GM21576 (cell line): Measurements from ENCODE around the gene TCF4.
A peak's percentile ranks its signal among the peaks of the same experiment; 100 is the strongest.

ENCODE experiments used
- ATAC-seq: cut with Tn5 transposase; IDR thresholded peaks from one replicate; pipeline ENCODE4 v1.9.1; 2021; ENCODE audit warnings: mild to moderate bottlenecking, moderate library complexity; ENCODE audit not compliant: unreplicated experiment

Gene TCF4

DNA sequence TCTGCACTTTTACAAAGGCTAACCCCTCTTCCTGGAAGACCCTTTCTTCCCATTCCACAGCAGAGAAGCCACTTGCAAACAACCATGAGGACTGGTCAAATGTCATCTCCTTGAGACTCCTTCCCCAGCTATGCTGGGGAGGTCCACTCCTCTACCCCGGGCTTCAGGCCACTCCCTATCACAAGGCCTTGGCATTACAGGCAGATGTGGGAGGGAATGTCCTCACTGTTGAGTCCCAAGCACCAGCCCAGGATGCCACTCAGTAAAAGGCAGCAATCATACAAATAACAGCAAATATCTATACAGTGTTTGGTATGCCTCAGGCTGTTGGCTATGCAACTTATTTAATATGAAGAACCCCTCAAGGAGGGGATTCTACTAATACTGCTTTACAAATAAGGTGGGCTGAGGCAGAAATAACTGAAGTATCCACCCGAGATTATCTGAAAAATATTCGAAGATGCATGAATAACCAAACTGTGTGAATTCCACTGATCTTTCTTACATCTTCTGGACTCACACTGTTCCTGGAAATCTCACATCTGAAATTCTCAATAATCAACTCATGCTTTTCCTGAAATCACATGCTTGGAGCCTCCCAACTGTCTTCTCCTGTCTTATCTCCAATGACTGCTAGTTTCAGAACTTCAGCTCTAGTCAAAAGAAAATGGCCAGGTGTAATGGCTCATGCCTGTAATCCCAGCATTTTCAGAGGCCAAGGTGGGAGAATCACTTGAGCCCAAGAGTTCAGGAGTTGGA is 226.3 kb downstream of the TCF4 start:
- ATAC-seq: no peak

DNA sequence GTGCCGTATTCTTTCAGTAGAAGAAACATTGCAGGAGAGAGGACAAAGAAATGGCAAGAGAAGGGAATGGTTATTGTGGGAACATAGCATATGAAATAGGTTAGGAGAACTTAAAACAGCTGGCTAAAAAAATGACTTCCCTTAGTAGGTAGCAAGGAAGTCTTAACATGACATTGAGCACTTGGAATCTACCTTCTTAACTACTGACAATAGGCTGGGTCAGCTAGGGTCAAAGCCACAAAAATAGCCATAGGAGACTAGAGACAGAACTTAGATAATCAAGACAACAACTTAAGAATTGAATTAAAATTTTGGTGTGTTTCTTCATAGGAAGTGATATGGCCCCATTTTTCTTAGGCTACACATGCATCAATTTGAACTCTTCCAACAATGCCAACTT is 227.9 kb downstream of the TCF4 start:
- no peak for ATAC-seq

DNA sequence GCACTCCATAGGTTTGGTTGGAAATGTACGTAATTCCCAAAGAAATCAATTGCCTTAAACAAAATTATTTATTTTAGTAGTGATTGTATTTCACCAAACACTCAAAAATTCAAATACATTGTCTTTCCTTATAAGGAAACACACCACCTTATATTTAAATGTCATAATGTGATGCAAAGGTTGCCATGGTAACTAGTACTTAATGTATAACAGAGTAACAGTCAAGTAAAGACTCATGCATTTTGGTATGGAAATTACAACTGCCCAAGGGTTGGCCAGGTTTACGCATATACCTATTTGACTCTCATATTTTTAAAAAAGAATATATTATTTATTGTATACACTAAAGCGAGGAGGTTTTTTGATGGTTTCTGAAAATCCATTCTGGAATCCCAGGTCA is 231.2 kb downstream of the TCF4 start:
- ATAC-seq: no peak

GRCh38 chr18:55355223-55355622 is 232.8 kb downstream of the TCF4 start:
- no peak for ATAC-seq

DNA sequence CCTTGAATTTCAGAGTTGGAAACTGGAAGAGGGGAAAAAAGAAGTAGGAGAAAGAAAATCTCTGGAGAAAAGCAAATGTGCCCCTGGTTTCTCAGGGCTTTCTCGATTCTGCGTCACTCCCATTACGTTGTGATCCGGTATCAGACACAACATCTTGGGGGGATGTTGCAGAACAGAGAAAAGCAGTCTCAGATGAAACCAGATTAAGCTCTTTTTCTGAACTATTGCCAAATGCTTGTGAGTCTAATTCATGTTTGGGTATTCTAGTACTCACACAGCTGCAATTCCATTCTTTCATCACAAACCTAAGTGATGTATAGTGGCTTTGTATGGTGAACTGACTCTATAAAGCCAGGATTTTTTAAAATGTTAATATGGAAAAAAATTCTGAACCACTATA is 233.2 kb downstream of the TCF4 start:
- no peak for ATAC-seq

GRCh38 chr18:55353806-55354205 is 234.2 kb downstream of the TCF4 start:
- no peak for ATAC-seq

- ATAC-seq: no peak
Observed at GRCh38 chr18:55353391-55353790, 234.6 kb downstream of the TCF4 start.

- ATAC-seq: no peak
Observed at GRCh38 chr18:55351980-55352714, 235.8 kb downstream of the TCF4 start.

- ATAC-seq: no peak
Observed at GRCh38 chr18:55351241-55351691, 236.7 kb downstream of the TCF4 start.

DNA sequence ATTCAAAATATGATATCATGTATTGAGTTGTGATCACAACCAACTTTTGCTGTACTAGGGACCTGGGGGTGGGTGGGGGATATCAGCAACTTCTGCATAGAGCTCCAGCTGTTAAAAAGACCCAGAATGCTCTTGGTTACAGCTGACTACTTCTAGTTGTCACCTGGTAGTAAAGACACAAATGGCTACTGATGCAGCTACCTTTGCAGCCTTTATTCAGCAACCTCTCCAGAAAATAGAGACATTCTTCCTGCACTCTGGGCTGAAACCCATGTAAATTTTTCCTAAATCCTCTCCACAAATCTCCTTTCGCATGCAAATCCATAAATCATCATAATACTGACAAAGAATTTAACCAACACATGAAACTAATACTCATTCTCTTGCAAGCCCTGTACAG is 238.3 kb downstream of the TCF4 start:
- ATAC-seq: no peak

DNA sequence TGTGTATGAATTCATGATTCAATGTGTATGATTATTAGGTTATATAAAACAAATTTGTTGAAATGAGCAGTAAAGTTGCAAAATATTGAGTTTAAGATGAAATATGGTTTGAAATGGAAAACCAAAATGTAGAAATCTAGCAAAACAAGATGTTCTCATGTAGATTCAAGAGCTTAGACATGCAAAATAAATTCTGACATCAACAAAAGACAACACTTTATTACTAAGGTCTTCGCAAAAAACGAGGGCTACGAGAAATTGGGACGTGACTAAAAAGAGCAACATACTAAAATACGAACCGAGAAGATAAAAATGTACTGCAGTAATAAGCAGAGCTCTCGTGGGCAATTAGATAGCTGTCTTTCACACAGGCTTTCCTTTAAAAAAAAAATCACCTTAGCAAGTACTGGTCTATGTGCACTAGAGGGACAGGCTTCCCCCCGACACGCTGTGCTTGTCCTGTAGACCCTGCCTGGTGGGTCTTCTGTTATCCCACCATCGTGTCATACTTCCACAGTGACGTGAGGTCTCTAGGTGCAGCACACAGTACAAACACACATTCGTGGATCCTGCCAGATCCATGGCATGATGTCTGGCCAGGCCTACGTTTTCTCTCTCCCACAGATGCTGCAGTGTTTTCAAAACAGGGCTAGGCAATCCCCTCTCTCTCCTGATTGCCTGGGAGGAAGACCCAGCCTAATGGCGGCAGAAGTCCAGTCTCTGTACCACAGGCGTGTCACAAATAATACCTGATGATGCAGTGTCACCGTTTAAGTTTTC is 240.8 kb downstream of the TCF4 start:
- no peak for ATAC-seq

DNA sequence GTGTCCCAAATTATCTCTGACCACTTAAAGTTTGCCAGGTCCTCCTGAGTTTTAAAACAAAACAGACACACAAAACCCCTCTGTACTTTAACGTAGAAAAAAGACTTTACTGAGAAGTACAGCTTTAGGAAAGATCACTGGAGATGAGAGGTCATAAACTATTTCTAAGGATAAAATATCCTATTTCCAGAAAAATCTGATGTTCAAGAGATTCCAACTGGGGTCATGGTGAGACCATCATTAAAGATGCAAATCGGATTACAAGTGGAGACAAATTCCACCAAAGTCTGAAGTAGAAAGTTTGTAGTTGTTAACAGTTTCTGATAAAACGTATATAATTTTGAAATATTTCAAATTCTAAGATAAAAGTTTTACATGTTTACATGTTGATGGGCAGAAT is 241.6 kb downstream of the TCF4 start:
- ATAC-seq: no peak

GRCh38 chr18:55345103-55345950 is 242.7 kb downstream of the TCF4 start:
- no peak for ATAC-seq

GRCh38 chr18:55343396-55344073 is 244.5 kb downstream of the TCF4 start:
- ATAC-seq: peak; percentile 80

- ATAC-seq: no peak
Observed at GRCh38 chr18:55340998-55341397, 247.0 kb downstream of the TCF4 start.

- no peak for ATAC-seq
Observed at GRCh38 chr18:55339990-55340389, 248.0 kb downstream of the TCF4 start.

- ATAC-seq: no peak
Observed at GRCh38 chr18:55338978-55339650, 248.9 kb downstream of the TCF4 start.

DNA sequence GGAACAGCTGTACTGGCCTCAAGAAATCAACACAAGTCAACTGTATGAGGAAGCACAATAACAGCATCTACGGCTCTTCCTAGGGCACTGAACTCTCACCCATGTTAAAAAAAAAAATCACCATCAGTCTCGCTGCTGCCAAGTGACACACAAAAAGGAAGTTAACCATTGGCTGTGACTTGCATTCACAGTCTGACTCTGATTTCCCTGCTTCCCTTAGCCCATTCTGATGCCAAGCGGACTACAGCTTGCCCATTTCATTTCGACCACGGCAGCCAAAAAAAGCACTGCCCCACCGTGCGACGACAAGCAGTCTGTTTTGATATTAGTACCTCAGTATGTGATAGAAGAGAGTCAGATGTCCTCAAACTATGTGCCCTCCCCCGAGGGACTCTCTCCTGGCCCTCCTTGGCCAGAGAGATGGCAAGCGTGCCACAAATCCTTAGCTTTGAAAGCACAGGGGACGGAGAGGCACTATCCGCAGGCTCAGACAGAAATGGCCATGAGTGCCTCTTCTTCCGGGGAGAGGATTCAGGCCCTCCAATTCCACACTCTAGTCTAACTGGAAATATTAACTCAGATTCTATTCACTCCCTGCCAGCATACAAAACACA is 250.0 kb downstream of the TCF4 start:
- ATAC-seq: no peak

DNA sequence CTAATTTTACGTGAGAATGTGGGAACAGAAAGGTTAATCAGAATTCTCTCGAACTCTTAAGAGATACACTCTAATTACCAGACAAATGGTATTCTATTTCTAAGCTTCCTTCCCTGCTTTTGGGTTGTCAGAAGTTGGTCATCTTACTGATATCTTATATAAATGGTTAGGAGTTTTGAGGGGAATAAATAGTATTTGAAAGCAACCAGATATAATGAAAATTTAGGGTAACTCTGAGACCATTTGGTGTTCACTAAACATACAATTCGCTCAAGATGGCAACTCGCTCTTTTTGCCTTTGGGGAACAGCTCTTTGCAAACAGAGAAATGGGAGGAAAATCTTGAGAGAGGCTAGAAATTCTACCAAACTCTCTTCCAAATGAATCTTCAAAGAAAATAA is 250.9 kb downstream of the TCF4 start:
- no peak for ATAC-seq
